ENCODE data around the gene PIGT.
A peak's percentile ranks its signal among the peaks of the same experiment; 100 is the strongest.

The PIGT gene

DNA sequence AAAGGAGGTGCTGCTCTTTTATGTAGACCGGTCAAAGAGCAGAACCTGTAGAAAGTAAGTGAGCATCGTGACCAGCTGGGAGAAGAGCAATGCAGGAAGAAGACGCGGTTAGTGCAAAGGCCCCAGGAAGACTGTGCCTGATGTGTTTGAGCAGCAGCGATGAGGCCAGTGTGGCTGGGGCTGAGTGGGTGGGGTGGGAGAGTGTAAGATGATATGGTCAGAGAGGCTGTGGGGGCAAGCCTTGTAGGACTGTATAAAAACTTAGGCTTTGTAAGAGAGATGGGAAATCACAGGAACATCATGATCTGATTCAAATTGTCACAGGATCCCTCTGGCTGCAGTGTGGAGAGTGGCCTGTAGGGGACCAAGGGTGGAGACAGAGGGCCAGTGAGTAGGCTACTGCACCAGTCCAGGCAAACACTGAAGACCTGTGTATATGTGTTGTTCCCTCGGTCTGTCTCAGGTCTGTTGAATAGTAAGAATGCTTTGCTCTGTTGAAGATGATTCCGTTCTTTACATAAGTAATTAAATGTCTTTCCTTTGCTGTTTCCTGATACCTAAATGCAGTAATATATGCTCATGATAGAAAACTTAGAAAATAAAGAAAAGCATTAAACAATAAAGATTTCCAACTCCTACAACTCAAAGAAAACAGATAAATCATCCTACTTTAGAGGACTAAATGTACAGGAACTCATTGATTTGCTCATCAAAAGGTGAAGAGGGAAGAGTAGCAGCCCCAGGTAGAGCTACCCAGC lies 30.0 kb downstream of the PIGT start:
- TF ChIP-seq CEBPB (IDR thresholded peaks at IDR 0.05) = no peak
- TF ChIP-seq RAD21 (IDR thresholded peaks at IDR 0.05; ENCODE audit: low read depth) = peak; percentile 14; the same call in 1 of the 2 replicates

DNA sequence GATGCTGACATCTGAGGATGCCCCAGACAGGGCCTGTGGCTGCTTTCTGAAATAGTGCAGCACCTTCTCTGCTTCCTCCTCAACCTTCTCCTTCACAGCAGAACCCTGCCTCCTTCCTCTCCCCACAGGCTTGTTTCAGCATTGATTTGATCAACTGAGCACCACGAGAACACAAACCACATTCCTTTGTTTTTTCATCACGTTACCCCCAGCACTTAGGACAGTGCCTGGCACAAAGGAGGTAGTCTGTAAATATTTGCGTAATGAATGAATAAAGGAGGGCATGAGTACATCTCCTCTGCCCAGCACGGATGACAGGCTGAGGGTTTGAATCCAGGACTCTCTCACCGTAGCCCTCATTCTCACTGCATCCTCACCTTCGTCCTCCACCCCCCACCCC lies 32.3 kb downstream of the PIGT start:
- TF ChIP-seq NFIC (IDR thresholded peaks at IDR 0.05) (no peak), EGR1 (IDR thresholded peaks at IDR 0.05) (no peak), TAF1 (IDR thresholded peaks at IDR 0.05; ENCODE audit: low read depth) (no peak), EP300 (IDR thresholded peaks at IDR 0.05; ENCODE audit: borderline replicate concordance) (no peak), FOXM1 (IDR thresholded peaks at IDR 0.05; ENCODE audit: borderline replicate concordance, low read depth) (no peak), TCF12 (IDR thresholded peaks at IDR 0.05; ENCODE audit: low read depth) (no peak), TEAD4 (IDR thresholded peaks at IDR 0.05) (no peak), ZBTB7A (IDR thresholded peaks at IDR 0.05; ENCODE audit: low read depth) (no peak), RAD21 (IDR thresholded peaks at IDR 0.05; ENCODE audit: low read depth) (no peak)
- TF ChIP-seq, protein P1, sequence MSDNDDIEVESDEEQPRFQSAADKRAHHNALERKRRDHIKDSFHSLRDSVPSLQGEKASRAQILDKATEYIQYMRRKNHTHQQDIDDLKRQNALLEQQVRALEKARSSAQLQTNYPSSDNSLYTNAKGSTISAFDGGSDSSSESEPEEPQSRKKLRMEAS (IDR thresholded peaks at IDR 0.05) = no peak
- TF ChIP-seq, protein P2, sequence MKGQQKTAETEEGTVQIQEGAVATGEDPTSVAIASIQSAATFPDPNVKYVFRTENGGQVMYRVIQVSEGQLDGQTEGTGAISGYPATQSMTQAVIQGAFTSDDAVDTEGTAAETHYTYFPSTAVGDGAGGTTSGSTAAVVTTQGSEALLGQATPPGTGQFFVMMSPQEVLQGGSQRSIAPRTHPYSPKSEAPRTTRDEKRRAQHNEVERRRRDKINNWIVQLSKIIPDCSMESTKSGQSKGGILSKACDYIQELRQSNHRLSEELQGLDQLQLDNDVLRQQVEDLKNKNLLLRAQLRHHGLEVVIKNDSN (IDR thresholded peaks at IDR 0.05) = no peak
- TF ChIP-seq, protein P3, sequence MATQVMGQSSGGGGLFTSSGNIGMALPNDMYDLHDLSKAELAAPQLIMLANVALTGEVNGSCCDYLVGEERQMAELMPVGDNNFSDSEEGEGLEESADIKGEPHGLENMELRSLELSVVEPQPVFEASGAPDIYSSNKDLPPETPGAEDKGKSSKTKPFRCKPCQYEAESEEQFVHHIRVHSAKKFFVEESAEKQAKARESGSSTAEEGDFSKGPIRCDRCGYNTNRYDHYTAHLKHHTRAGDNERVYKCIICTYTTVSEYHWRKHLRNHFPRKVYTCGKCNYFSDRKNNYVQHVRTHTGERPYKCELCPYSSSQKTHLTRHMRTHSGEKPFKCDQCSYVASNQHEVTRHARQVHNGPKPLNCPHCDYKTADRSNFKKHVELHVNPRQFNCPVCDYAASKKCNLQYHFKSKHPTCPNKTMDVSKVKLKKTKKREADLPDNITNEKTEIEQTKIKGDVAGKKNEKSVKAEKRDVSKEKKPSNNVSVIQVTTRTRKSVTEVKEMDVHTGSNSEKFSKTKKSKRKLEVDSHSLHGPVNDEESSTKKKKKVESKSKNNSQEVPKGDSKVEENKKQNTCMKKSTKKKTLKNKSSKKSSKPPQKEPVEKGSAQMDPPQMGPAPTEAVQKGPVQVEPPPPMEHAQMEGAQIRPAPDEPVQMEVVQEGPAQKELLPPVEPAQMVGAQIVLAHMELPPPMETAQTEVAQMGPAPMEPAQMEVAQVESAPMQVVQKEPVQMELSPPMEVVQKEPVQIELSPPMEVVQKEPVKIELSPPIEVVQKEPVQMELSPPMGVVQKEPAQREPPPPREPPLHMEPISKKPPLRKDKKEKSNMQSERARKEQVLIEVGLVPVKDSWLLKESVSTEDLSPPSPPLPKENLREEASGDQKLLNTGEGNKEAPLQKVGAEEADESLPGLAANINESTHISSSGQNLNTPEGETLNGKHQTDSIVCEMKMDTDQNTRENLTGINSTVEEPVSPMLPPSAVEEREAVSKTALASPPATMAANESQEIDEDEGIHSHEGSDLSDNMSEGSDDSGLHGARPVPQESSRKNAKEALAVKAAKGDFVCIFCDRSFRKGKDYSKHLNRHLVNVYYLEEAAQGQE (IDR thresholded peaks at IDR 0.05; ENCODE audit: low read depth) = no peak

DNA sequence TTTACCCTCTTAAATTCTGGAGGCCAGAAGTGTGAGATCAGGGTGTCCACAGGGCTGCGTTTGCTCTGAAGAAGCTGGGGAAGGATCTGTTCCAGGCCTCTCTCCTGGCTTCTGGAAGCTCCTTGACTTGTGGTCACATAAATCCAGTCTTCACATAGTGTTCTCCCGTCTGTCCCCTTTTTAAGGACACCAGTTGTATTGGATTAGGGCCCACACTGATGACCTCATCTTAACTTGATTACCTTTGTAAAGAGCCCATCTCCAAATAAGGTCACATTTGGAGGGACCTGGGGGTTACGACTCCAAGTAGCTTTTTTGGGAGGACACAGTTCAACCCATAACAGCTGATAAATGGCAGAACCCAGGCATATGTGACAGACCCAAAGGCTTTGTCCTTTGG lies 33.6 kb downstream of the PIGT start:
- TF ChIP-seq, protein P1 (IDR thresholded peaks at IDR 0.05) = no peak
- TF ChIP-seq TEAD4 (IDR thresholded peaks at IDR 0.05) = no peak
- no peak for TF ChIP-seq EP300 (IDR thresholded peaks at IDR 0.05; ENCODE audit: borderline replicate concordance)
- no peak for TF ChIP-seq ZBTB7A (IDR thresholded peaks at IDR 0.05; ENCODE audit: low read depth)
- no peak for TF ChIP-seq CREB1 (IDR thresholded peaks at IDR 0.05; ENCODE audit: low read depth)
- no peak for TF ChIP-seq RAD21 (IDR thresholded peaks at IDR 0.05; ENCODE audit: low read depth)

DNA sequence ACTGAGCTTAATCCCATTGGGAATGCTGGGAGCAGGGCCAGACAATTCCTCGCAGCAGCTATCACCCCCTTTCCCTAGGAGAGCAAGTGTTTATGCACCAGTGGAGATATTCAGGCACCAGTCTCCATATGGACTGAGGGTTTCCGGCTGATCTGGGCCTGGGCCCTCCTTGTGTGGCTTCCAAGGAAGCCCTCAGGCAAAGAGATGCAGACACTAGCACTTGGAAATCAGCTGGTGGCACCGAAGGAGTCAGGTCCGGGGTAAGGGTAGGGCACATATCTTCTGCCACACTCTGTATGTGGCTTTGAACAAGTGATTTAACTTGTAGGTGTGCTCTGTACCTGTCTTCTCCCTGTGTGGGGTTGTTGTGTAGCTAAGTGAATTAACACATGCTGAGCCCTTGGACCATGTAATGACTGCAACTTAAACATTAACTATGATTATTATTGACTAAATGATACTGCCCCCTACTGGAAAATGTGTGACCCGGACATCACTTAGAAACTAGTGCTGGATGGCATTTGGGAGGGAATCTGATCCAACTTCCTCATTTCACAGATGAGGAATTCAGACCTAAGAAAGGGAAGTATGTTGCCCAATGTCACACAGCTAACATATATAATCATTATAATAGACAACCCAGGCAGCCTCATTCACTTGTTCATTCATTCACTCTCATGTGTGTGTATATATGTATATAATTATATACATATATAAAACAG lies 34.3 kb downstream of the PIGT start:
- TF ChIP-seq YY1 (IDR thresholded peaks at IDR 0.05; ENCODE audit: low read depth) (no peak), CREB1 (IDR thresholded peaks at IDR 0.05; ENCODE audit: low read depth) (no peak), RAD21 (IDR thresholded peaks at IDR 0.05; ENCODE audit: low read depth) (peak; percentile 60), ZBTB7A (IDR thresholded peaks at IDR 0.05; ENCODE audit: low read depth) (no peak), CEBPB (IDR thresholded peaks at IDR 0.05) (peak; percentile 23; the same call in 1 of the 2 replicates), TCF12 (IDR thresholded peaks at IDR 0.05; ENCODE audit: low read depth) (no peak)
- TF ChIP-seq, protein P2 (IDR thresholded peaks at IDR 0.05) = no peak

DNA sequence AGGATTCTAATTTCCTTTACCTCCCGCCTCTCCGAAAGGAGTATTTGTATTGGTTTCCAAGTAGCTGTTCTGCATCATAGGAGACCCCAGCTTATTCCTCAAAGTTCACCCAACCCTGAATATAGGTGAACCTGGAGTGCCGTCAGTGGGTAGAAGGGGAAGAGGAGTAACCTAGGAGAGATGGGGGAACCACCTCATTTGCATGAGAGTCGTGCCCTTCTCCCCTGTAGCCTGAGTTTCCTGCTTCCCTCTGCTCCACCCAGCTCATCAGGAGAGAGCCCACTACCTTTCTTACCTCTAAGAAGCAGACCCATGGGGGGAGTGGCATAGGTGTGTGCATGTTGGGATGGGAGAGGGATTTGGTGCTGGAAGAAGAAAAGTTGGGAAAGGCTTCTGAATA lies 36.3 kb downstream of the PIGT start:
- no peak for TF ChIP-seq CEBPB (IDR thresholded peaks at IDR 0.05)
- TF ChIP-seq CREB1 (IDR thresholded peaks at IDR 0.05; ENCODE audit: low read depth) = no peak
- TF ChIP-seq, protein P2 (IDR thresholded peaks at IDR 0.05) = no peak
- TF ChIP-seq NFIC (IDR thresholded peaks at IDR 0.05) = no peak
- TF ChIP-seq EP300 (IDR thresholded peaks at IDR 0.05; ENCODE audit: borderline replicate concordance) = no peak
- TF ChIP-seq TEAD4 (IDR thresholded peaks at IDR 0.05) = no peak
- no peak for TF ChIP-seq TCF12 (IDR thresholded peaks at IDR 0.05; ENCODE audit: low read depth)
- no peak for TF ChIP-seq ZBTB7A (IDR thresholded peaks at IDR 0.05; ENCODE audit: low read depth)
- TF ChIP-seq, protein P3 (IDR thresholded peaks at IDR 0.05; ENCODE audit: low read depth) = no peak
- no peak for TF ChIP-seq FOXM1 (IDR thresholded peaks at IDR 0.05; ENCODE audit: borderline replicate concordance, low read depth)
